MM.1S (cell line): Measurements from ENCODE around the gene CCDC74A.
"Not testable (repeated sequence)": the region's sequence is repeated elsewhere in the genome, so short reads cannot be mapped to it uniquely, and the experiment has no call there.

Experiments
- EZH2 ChIP-seq: fragments of 300-600 bp; sonication (generic); optimal IDR thresholded peaks from 2 replicates; pipeline ENCODE3; 2017; ENCODE audit warnings: low read depth, mild to moderate bottlenecking, antibody characterized with exemption, low read length, mixed read lengths
- EZH2phosphoT487 ChIP-seq: fragments of 300-600 bp; sonication (generic); IDR thresholded peaks from 2 replicates; pipeline ENCODE4 v1.6.1; 2018; ENCODE audit warnings: antibody characterized with exemption, low read length
- TF ChIP-seq, protein P1 (sequence below): fragments of 300-600 bp; sonication (generic); IDR thresholded peaks from 2 replicates; pipeline ENCODE4 v1.5.1; 2016; ENCODE audit warnings: antibody characterized with exemption, low read length, mixed read lengths

DNA sequence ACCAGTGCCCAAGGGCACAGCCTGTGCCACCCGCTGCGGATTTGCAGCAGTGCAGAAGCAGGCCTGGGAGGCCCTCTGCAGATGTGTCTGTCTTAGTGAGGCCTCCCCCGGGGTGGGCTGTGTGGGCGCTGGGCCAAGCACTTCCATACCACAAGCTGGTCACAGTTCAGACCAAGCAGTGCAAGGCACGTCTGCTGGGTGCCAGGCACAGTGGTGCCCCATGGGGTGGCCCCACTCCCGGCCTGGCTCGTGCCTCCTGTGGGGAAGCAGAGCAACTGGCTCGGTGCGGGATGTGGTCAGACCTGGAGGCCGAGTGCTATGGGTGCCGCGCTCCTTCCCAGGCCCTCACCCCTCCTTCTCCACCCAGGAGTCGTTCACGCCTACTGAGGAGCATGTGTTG is 12.5 kb upstream of the CCDC74A start:
- TF ChIP-seq EZH2phosphoT487, EZH2: not testable (repeated sequence)
- TF ChIP-seq, protein P1, sequence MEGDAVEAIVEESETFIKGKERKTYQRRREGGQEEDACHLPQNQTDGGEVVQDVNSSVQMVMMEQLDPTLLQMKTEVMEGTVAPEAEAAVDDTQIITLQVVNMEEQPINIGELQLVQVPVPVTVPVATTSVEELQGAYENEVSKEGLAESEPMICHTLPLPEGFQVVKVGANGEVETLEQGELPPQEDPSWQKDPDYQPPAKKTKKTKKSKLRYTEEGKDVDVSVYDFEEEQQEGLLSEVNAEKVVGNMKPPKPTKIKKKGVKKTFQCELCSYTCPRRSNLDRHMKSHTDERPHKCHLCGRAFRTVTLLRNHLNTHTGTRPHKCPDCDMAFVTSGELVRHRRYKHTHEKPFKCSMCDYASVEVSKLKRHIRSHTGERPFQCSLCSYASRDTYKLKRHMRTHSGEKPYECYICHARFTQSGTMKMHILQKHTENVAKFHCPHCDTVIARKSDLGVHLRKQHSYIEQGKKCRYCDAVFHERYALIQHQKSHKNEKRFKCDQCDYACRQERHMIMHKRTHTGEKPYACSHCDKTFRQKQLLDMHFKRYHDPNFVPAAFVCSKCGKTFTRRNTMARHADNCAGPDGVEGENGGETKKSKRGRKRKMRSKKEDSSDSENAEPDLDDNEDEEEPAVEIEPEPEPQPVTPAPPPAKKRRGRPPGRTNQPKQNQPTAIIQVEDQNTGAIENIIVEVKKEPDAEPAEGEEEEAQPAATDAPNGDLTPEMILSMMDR: not testable (repeated sequence)
